ENCODE measurements around the gene STIP1. TPM values are rescaled to one million over a fixed set of nuclear protein-coding genes. Genes with fewer than 3 reads are reported as not detected.

Gene STIP1
- total and polyA plus RNA-seq, 2 donors (not counting 1 experiment from before 2014, with no cell fraction given) = 49.8 to 78.7 TPM

GRCh38 chr11:64176751-64177150 is 9.2 kb upstream of the STIP1 start:
- H3K27me3 ChIP-seq (replicated peaks in 1 of 4; ENCODE audit: control extremely low read depth in 1 of 4, control insufficient read depth in 3 of 4, insufficient read depth in 4 of 4, low read length in 3 of 4) = no peaks in the 10 kb centered on the region
- WGBS (ENCODE audit: insufficient coverage) = 62% methylated on average over 5 of the region's 8 CpGs
- intact Hi-C loops (cut with micrococcal nuclease) = no loop called here
- no peak overlapping the region for H3K27ac ChIP-seq (ENCODE audit: low read length in 2 of 2)
- no peaks in the 10 kb centered on the region for H3K9me3 Mint-ChIP-seq (ENCODE audit: insufficient read depth)
- POLR2A ChIA-PET = interaction anchor here (0.6 to 0.7 kb wide), 2 partner anchors 9 to 37 kb away, joined by 4 to 6 read pairs; partner anchors contain the start of gene STIP1
- no peak overlapping the region for H3K9ac ChIP-seq (ENCODE audit: low read length)
- no peak overlapping the region for H3K4me3 ChIP-seq (ENCODE audit: control extremely low read depth in 1 of 5, extremely low read depth in 1 of 5, insufficient read depth in 1 of 5, low read depth in 2 of 5, low read length in 4 of 5)
- ATAC-seq (ENCODE audit: low read depth) = no peak
- no peak overlapping the region for H3K4me2 ChIP-seq (replicated peaks; ENCODE audit: low read depth, low read length, poor library complexity, severe bottlenecking)
- H3K4me1 ChIP-seq (ENCODE audit: control insufficient read depth in 2 of 2, insufficient read depth in 2 of 2, low read length in 2 of 2) = peaks cover 11 to 15% of the 10 kb centered on the region in 2 donors
- peaks cover 17% of the 10 kb centered on the region for H3K4me1 Mint-ChIP-seq
- DNase-seq = no peak
- no peak overlapping the region for H2AFZ ChIP-seq (ENCODE audit: insufficient read depth, low read depth, low read length, poor library complexity, severe bottlenecking)
- H3K4me3 Mint-ChIP-seq = no peak overlapping the region
- no peaks in the 10 kb centered on the region for H4K20me1 ChIP-seq (ENCODE audit: control insufficient read depth, insufficient read depth, low read length, poor library complexity, severe bottlenecking)
- H3K9me3 ChIP-seq (ENCODE audit: control extremely low read depth in 1 of 3, control insufficient read depth in 2 of 3, insufficient read depth in 1 of 3, low read length in 2 of 3) = peaks cover 0 to 4% (median 0%) of the 10 kb centered on the region in 3 donors
- TF ChIP-seq CTCF (IDR thresholded peaks at IDR 0.05) (no peak), EZH2 (IDR thresholded peaks at IDR 0.05; ENCODE audit: borderline replicate concordance, insufficient read depth, low read depth, low read length, poor library complexity, severe bottlenecking) (no peak)
- CTCF ChIA-PET = no interaction called here
- H3K27ac Mint-ChIP-seq = no peak overlapping the region
- peaks cover 28% of the 10 kb centered on the region for H3K79me2 ChIP-seq (ENCODE audit: control insufficient read depth, insufficient read depth, low read length)
- no peaks in the 10 kb centered on the region for H3K27me3 Mint-ChIP-seq
- H3K36me3 ChIP-seq (replicated peaks in 1 of 2; ENCODE audit: control extremely low read depth in 1 of 2, control insufficient read depth in 1 of 2, extremely low read depth in 1 of 2, insufficient read depth in 2 of 2, low read length in 1 of 2) = peaks cover 0 to 2% of the 10 kb centered on the region in 2 experiments

- Mint-ChIP-seq H3K9me3 (ENCODE audit: insufficient read depth) (no peaks in the 10 kb centered on the region), H3K27me3 (no peaks in the 10 kb centered on the region), H3K4me3 (no peak overlapping the region), H3K27ac (no peak overlapping the region), H3K4me1 (peaks cover 23% of the 10 kb centered on the region)
- no peaks in the 10 kb centered on the region for H4K20me1 ChIP-seq (ENCODE audit: control insufficient read depth, insufficient read depth, low read length, poor library complexity, severe bottlenecking)
- ChIA-PET CTCF (interaction anchor here (0.7 kb wide), 1 partner anchor 25 kb away, joined by 3 read pairs; no protein-coding TSS in a partner anchor), POLR2A (no interaction called here)
- H3K27me3 ChIP-seq (replicated peaks in 1 of 4; ENCODE audit: control extremely low read depth in 1 of 4, control insufficient read depth in 3 of 4, insufficient read depth in 4 of 4, low read length in 3 of 4) = no peaks in the 10 kb centered on the region
- peaks cover 12 to 17% of the 10 kb centered on the region in 2 donors for H3K4me1 ChIP-seq (ENCODE audit: control insufficient read depth in 2 of 2, insufficient read depth in 2 of 2, low read length in 2 of 2)
- H2AFZ ChIP-seq (ENCODE audit: insufficient read depth, low read depth, low read length, poor library complexity, severe bottlenecking) = no peak overlapping the region
- peaks cover 0 to 2% of the 10 kb centered on the region in 2 experiments for H3K36me3 ChIP-seq (replicated peaks in 1 of 2; ENCODE audit: control extremely low read depth in 1 of 2, control insufficient read depth in 1 of 2, extremely low read depth in 1 of 2, insufficient read depth in 2 of 2, low read length in 1 of 2)
- ATAC-seq (ENCODE audit: low read depth) (no peak), DNase-seq (no peak)
- WGBS (ENCODE audit: insufficient coverage) = no CpG with 5 or more reads among the region's 1 CpG
- no peak overlapping the region for H3K27ac ChIP-seq (ENCODE audit: low read length in 2 of 2)
- TF ChIP-seq EZH2 (IDR thresholded peaks at IDR 0.05; ENCODE audit: borderline replicate concordance, insufficient read depth, low read depth, low read length, poor library complexity, severe bottlenecking) (no peak), CTCF (IDR thresholded peaks at IDR 0.05) (no peak)
- H3K4me2 ChIP-seq (replicated peaks; ENCODE audit: low read depth, low read length, poor library complexity, severe bottlenecking) = no peak overlapping the region
- H3K4me3 ChIP-seq (ENCODE audit: control extremely low read depth in 1 of 5, extremely low read depth in 1 of 5, insufficient read depth in 1 of 5, low read depth in 2 of 5, low read length in 4 of 5) = no peak overlapping the region
- intact Hi-C loops (cut with micrococcal nuclease) = no loop called here
- H3K9me3 ChIP-seq (ENCODE audit: control extremely low read depth in 1 of 3, control insufficient read depth in 2 of 3, insufficient read depth in 1 of 3, low read length in 2 of 3) = peaks cover 0 to 4% (median 0%) of the 10 kb centered on the region in 3 donors
- H3K9ac ChIP-seq (ENCODE audit: low read length) = no peak overlapping the region
- peaks cover 33% of the 10 kb centered on the region for H3K79me2 ChIP-seq (ENCODE audit: control insufficient read depth, insufficient read depth, low read length)
Measured at GRCh38 chr11:64178203-64178602, 7.8 kb upstream of the STIP1 start.
